Neural cell (in vitro differentiated cells): Measurements from ENCODE around the gene GFOD2.

Source experiments
- EP300 ChIP-seq: fragments of 450-650 bp; conservative IDR thresholded peaks from 2 replicates; pipeline ENCODE4 v1.6.1; 2014; ENCODE audit warnings: antibody characterized with exemption, mild to moderate bottlenecking, moderate library complexity; ENCODE audit not compliant: poor library complexity, severe bottlenecking
- EZH2 ChIP-seq: fragments of 200-600, 300-800 bp; shearing (Covaris generic), sonication (generic); IDR thresholded peaks from 2 replicates; pipeline ENCODE4 v1.6.1; 2014; ENCODE audit warnings: antibody characterized with exemption, low read length, borderline replicate concordance, mild to moderate bottlenecking; ENCODE audit not compliant: insufficient read depth, poor library complexity, severe bottlenecking
- MXI1 ChIP-seq: fragments of 450-650 bp; conservative IDR thresholded peaks from 2 replicates; pipeline ENCODE4 v1.6.1; 2014; ENCODE audit warnings: antibody characterized with exemption, mild to moderate bottlenecking; ENCODE audit not compliant: poor library complexity, severe bottlenecking
- POLR2AphosphoS5 ChIP-seq: IDR thresholded peaks from 2 replicates; pipeline ENCODE4 v1.6.1; 2012
- TF ChIP-seq, protein P1 (sequence below): fragments of 450-650 bp; IDR thresholded peaks from 2 replicates; pipeline ENCODE4 v1.5.1; 2014; ENCODE audit warnings: antibody characterized with exemption, mild to moderate bottlenecking, moderate library complexity; ENCODE audit not compliant: poor library complexity, severe bottlenecking
- TF ChIP-seq, protein P2 (sequence below): IDR thresholded peaks from 2 replicates; pipeline ENCODE4 v1.6.1; 2012; ENCODE audit warnings: borderline replicate concordance

DNA sequence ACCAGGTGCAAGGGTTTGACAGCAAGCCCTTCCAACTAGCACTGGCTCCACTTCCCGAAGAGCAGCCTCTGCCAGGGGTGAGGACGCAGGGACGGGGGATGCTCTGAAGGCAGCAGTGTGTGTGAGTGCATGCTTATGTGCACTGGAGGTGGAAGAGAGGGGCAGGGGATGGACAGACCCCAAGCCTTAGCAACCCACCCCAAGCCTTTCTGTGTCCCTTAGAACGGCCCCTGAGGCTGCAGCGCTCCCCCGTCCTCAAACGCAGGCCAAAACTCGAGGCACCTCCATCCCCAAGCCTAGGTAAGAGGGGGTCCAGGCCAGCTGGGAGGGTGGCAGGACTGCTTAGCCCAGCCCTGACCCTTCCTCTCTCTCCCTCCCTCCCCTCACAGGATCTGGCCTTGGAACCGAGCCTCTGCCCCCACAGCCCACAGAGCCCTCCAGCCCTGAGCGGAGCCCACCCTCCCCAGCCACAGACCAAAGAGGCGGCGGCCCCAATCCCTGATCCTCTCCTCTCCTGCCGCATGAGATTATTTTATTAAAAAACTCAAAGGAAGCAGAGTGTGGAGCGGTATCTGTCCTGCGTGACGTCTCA is 62.0 kb downstream of the GFOD2 start:
- TF ChIP-seq, protein P1, sequence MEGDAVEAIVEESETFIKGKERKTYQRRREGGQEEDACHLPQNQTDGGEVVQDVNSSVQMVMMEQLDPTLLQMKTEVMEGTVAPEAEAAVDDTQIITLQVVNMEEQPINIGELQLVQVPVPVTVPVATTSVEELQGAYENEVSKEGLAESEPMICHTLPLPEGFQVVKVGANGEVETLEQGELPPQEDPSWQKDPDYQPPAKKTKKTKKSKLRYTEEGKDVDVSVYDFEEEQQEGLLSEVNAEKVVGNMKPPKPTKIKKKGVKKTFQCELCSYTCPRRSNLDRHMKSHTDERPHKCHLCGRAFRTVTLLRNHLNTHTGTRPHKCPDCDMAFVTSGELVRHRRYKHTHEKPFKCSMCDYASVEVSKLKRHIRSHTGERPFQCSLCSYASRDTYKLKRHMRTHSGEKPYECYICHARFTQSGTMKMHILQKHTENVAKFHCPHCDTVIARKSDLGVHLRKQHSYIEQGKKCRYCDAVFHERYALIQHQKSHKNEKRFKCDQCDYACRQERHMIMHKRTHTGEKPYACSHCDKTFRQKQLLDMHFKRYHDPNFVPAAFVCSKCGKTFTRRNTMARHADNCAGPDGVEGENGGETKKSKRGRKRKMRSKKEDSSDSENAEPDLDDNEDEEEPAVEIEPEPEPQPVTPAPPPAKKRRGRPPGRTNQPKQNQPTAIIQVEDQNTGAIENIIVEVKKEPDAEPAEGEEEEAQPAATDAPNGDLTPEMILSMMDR = no peak
- TF ChIP-seq POLR2AphosphoS5 (no peak), EP300 (no peak), MXI1 (no peak), EZH2 (no peak)
- TF ChIP-seq, protein P2, sequence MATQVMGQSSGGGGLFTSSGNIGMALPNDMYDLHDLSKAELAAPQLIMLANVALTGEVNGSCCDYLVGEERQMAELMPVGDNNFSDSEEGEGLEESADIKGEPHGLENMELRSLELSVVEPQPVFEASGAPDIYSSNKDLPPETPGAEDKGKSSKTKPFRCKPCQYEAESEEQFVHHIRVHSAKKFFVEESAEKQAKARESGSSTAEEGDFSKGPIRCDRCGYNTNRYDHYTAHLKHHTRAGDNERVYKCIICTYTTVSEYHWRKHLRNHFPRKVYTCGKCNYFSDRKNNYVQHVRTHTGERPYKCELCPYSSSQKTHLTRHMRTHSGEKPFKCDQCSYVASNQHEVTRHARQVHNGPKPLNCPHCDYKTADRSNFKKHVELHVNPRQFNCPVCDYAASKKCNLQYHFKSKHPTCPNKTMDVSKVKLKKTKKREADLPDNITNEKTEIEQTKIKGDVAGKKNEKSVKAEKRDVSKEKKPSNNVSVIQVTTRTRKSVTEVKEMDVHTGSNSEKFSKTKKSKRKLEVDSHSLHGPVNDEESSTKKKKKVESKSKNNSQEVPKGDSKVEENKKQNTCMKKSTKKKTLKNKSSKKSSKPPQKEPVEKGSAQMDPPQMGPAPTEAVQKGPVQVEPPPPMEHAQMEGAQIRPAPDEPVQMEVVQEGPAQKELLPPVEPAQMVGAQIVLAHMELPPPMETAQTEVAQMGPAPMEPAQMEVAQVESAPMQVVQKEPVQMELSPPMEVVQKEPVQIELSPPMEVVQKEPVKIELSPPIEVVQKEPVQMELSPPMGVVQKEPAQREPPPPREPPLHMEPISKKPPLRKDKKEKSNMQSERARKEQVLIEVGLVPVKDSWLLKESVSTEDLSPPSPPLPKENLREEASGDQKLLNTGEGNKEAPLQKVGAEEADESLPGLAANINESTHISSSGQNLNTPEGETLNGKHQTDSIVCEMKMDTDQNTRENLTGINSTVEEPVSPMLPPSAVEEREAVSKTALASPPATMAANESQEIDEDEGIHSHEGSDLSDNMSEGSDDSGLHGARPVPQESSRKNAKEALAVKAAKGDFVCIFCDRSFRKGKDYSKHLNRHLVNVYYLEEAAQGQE = no peak
